Thyroid gland (tissue), 4 donors: Measurements from ENCODE around the gene RAB40C. TPM values are rescaled to one million over a fixed set of nuclear protein-coding genes. Genes with fewer than 3 reads are reported as not detected.

Experiments
- DNase-seq, 2 donors: peaks; one replicate each; pipeline ENCODE4 v3.0.0-alpha.2; 2019
- H3K27ac ChIP-seq, 3 donors: fragments of 200-600 bp; sonication (generic); 1 replicate in 2 of 3; 2 replicates in 1 of 3; pipeline ENCODE4 v1.5.1; 2016 to 2019; ENCODE audit warnings: mild to moderate bottlenecking in 1 of 3, moderate library complexity in 1 of 3
- H3K27me3 ChIP-seq: fragments of 200-600 bp; sonication (generic); one replicate; pipeline ENCODE4 v1.5.1; 2019
- H3K36me3 ChIP-seq, 2 donors: fragments of 200-600 bp; sonication (generic); one replicate each; pipeline ENCODE4 v1.5.1; 2016 to 2019
- H3K4me1 ChIP-seq, 2 donors: fragments of 200-600 bp; sonication (generic); one replicate each; pipeline ENCODE4 v1.5.1; 2017 to 2019
- H3K4me3 ChIP-seq, 3 donors: fragments of 200-600 bp; sonication (generic); replicated peaks in 1 of 3; 1 replicate in 2 of 3; 2 replicates in 1 of 3; pipeline ENCODE4 v1.5.1; 2016; ENCODE audit warnings: mild to moderate bottlenecking in 1 of 3
- H3K9me3 ChIP-seq: fragments of 200-600 bp; sonication (generic); one replicate; pipeline ENCODE4 v1.5.1; 2017
- CTCF ChIP-seq, 6 experiments: fragments of 200-600 bp in 3 of 6; fragments of 450-650 bp in 3 of 6; sonication (generic) in 3 of 6; IDR thresholded peaks; one replicate each; pipeline ENCODE4 v1.5.1; 2016 to 2019; ENCODE audit warnings: antibody characterized with exemption in 6 of 6, mild to moderate bottlenecking in 2 of 6, inconsistent platforms in 1 of 6, moderate library complexity in 1 of 6
- POLR2A ChIP-seq, 2 donors: fragments of 450-650 bp; IDR thresholded peaks; one replicate each; pipeline ENCODE4 v1.6.1; 2017; ENCODE audit warnings: antibody characterized with exemption in 2 of 2, mild to moderate bottlenecking in 2 of 2, moderate library complexity in 1 of 2
- WGBS, 2 donors: methylation state at CpG; one replicate each; pipeline ENCODE4 v1.1.5; 2017; 5-methylcytosine and 5-hydroxymethylcytosine counted together
- intact Hi-C: fragments of 100-400 bp; cut with DNase I; formaldehyde crosslinking; loops from one replicate; pipeline ENCODE4 v1.15.1; 2023
- total RNA-seq, 4 donors: library from RNA; depleted of rRNA; stranded (reverse); fragments of >200 nt; gene quantifications; one replicate each; pipeline ENCODE4 v1.2.3, GENCODE V29; 2016

Gene RAB40C
- total RNA-seq, 4 donors from 2014 or later: 17.7 to 24.4 (median 18.4) TPM

GRCh38 chr16:609316-609715 lies 19.4 kb downstream of the RAB40C start:
- no peak overlapping the region for H3K27ac ChIP-seq
- DNase-seq: no peak
- WGBS, 2 donors: 88 to 95% methylated on average over 13 of the region's 13 CpGs

GRCh38 chr16:609984-610383 lies 20.1 kb downstream of the RAB40C start:
- Histone ChIP-seq H3K4me3 (no peak overlapping the region), H3K4me1 (peaks cover 0 to 8% of the 10 kb centered on the region in 2 donors), H3K36me3 (no peaks in the 10 kb centered on the region), H3K9me3 (no peaks in the 10 kb centered on the region), H3K27ac (no peak overlapping the region), H3K27me3 (no peaks in the 10 kb centered on the region)
- TF ChIP-seq POLR2A (IDR thresholded peaks at IDR 0.05): no peak
- no peak for TF ChIP-seq CTCF (IDR thresholded peaks at IDR 0.05)
- intact Hi-C loops: no loop called here
- DNase-seq: no peak
- WGBS, 2 donors: 91 to 95% methylated on average over 11 to 14 of the region's 14 CpGs

More at GRCh38 chr16:609316-609715, 19.4 kb downstream of the RAB40C start:
- intact Hi-C loops: no loop called here
- H3K9me3 ChIP-seq: no peaks in the 10 kb centered on the region
- no peaks in the 10 kb centered on the region for H3K27me3 ChIP-seq
- no peak for TF ChIP-seq POLR2A (IDR thresholded peaks at IDR 0.05)
- TF ChIP-seq CTCF (IDR thresholded peaks at IDR 0.05): no peak
- H3K4me3 ChIP-seq: no peak overlapping the region
- peaks cover 0 to 8% of the 10 kb centered on the region in 2 donors for H3K4me1 ChIP-seq
- H3K36me3 ChIP-seq: no peaks in the 10 kb centered on the region

- Histone ChIP-seq H3K27ac (no peak overlapping the region), H3K9me3 (no peaks in the 10 kb centered on the region), H3K4me1 (peaks cover 0 to 8% of the 10 kb centered on the region in 2 donors), H3K27me3 (no peaks in the 10 kb centered on the region), H3K4me3 (no peak overlapping the region), H3K36me3 (no peaks in the 10 kb centered on the region)
- WGBS, 2 donors: 84 to 87% methylated on average over 14 to 18 of the region's 28 CpGs
- DNase-seq: peak; percentile 61 to 64
- intact Hi-C loops: no loop called here
- TF ChIP-seq CTCF (IDR thresholded peaks at IDR 0.05) (peak; percentile 50 to 83 (median 66)), POLR2A (IDR thresholded peaks at IDR 0.05) (no peak)
Observed at GRCh38 chr16:610513-611381, 20.9 kb downstream of the RAB40C start.

GRCh38 chr16:615122-615521 lies 25.3 kb downstream of the RAB40C start:
- no peak for TF ChIP-seq CTCF (IDR thresholded peaks at IDR 0.05)
- no peak for TF ChIP-seq POLR2A (IDR thresholded peaks at IDR 0.05)
- Histone ChIP-seq H3K27me3 (no peaks in the 10 kb centered on the region), H3K4me3 (no peak overlapping the region), H3K9me3 (no peaks in the 10 kb centered on the region), H3K27ac (no peak overlapping the region), H3K4me1 (peaks cover 0 to 8% of the 10 kb centered on the region in 2 donors), H3K36me3 (no peaks in the 10 kb centered on the region)
- no peak for DNase-seq
- 86 to 87% methylated on average over 13 of the region's 13 CpGs for WGBS, 2 donors
- intact Hi-C loops: no loop called here
